VCaP (cell line): ENCODE data around the gene C9orf43.

Experiments used
- H3K27ac ChIP-seq: fragments of 450-650 bp; 2 replicates; pipeline ENCODE4 v1.5.1; 2017
- TF ChIP-seq, protein P1 (sequence below): fragments of 450-650 bp; conservative IDR thresholded peaks from 2 replicates; pipeline ENCODE4 v1.5.1; 2017; ENCODE audit warnings: mild to moderate bottlenecking, moderate library complexity

C9orf43 gene

DNA sequence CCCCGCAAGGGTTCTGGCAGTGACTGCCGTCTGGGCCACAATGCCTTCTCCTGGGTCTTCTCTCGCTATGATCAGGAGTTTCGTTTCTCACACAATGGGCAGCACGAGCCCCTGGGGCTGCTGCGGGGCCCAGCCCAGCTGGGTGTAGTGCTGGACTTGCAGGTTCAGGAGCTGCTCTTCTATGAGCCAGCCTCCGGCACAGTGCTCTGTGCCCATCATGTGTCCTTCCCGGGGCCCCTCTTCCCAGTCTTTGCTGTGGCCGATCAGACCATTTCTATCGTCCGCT lies 40.7 kb upstream of the C9orf43 start:
- TF ChIP-seq, protein P1, sequence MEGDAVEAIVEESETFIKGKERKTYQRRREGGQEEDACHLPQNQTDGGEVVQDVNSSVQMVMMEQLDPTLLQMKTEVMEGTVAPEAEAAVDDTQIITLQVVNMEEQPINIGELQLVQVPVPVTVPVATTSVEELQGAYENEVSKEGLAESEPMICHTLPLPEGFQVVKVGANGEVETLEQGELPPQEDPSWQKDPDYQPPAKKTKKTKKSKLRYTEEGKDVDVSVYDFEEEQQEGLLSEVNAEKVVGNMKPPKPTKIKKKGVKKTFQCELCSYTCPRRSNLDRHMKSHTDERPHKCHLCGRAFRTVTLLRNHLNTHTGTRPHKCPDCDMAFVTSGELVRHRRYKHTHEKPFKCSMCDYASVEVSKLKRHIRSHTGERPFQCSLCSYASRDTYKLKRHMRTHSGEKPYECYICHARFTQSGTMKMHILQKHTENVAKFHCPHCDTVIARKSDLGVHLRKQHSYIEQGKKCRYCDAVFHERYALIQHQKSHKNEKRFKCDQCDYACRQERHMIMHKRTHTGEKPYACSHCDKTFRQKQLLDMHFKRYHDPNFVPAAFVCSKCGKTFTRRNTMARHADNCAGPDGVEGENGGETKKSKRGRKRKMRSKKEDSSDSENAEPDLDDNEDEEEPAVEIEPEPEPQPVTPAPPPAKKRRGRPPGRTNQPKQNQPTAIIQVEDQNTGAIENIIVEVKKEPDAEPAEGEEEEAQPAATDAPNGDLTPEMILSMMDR, result no peak
- no peak overlapping the region for H3K27ac ChIP-seq

DNA sequence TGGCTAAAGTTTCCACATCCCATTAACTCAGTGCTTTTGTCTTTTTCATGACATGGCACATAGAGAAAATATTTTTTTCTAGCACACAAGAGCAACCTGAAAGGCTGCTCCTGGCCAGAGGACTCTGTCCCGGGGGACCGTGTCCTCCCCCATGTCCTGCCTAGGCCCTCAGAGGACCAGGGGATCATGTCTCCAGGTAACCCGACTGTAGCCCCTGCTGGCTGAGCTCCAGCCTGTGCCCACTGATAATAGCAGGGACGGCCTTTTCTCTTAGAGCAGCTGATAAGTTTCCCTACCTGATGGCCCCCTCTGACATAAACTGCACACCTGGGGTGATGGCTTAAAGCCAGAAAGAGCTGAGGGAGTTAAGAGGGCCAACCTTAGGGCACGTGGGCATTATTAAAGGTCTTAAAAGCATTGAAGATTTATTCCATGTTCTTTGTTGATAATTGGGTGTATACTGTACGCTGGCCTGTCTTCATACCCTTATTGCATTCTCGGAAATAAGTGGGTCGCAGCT lies 39.7 kb upstream of the C9orf43 start:
- TF ChIP-seq, protein P1, result no peak
- H3K27ac ChIP-seq, result no peak overlapping the region

DNA sequence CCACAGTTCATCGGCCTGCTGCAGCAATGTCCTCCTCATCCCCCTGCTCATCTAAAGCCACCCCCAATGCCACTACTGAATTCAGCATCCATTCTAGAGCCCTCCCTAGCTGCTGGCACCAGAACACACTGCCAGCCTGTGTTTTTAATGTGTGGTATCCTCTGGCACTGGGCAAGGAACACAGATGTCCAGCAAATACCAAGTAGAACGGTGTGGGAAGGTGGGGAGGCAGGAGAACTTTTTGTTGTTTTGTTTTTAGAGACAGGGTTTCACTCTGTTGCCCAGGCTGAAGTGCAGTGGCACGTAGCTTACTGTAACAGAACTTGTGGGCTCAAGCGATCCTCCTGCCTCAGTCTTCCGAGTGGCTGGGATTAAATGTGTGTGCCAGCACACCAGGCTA lies 38.5 kb upstream of the C9orf43 start:
- TF ChIP-seq, protein P1, result no peak
- no peak overlapping the region for H3K27ac ChIP-seq

DNA sequence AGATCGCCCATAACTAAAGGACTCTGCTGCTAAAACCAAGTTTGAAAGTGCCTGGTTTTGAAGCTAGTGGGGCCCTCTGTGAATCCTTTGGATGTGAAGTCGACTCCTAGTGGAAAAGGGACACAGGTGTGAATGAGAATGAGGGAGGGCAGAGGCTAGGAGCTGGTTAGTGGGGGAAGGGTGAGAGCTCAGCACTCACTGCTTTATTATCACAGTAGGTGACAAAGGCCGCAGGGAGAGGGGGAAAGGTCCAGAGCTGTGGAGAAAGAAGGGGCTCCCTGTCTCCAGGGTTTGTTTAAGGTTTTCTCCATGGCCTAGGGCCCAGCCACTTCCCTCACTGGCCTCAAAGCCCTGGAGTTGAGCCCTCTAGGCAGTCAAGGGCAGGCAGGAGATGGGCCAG lies 37.3 kb upstream of the C9orf43 start:
- H3K27ac ChIP-seq, result no peak overlapping the region
- TF ChIP-seq, protein P1, result no peak

DNA sequence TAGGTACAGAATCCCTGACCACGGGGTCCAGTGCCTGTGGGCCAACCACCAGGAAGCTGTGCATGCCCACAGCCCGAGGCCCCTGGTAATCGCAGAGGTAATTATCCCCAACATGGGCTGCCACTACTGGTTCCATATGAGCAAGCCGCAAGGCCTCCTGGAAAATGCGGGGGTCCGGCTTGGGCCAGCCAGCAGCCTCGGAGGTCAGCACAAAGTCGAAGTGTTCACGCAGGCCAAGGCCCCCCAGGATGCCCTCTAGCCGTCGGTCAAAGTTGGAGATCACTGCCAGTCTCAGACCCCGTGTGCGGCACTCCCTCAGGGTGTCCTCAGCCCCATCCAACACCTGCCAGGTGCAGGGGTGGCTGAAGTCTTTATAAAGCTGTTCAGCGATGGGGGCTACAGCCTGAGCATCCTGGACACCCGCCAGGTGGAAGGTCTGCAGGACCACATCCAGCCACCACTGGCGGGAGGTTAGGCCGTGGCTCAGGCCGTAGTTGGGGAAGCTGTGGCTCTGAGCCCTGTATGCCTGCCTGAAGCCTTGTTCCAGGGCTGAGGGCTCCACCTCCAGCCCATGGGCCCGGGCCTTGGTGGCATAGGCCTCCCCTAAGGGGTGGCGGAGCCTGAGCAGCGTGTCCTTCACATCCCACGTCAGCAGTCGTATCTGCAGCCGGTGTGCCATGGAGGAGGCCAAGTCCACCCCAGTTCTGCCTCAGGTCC lies 36.7 kb upstream of the C9orf43 start:
- H3K27ac ChIP-seq, result no peak overlapping the region
- TF ChIP-seq, protein P1, result no peak

DNA sequence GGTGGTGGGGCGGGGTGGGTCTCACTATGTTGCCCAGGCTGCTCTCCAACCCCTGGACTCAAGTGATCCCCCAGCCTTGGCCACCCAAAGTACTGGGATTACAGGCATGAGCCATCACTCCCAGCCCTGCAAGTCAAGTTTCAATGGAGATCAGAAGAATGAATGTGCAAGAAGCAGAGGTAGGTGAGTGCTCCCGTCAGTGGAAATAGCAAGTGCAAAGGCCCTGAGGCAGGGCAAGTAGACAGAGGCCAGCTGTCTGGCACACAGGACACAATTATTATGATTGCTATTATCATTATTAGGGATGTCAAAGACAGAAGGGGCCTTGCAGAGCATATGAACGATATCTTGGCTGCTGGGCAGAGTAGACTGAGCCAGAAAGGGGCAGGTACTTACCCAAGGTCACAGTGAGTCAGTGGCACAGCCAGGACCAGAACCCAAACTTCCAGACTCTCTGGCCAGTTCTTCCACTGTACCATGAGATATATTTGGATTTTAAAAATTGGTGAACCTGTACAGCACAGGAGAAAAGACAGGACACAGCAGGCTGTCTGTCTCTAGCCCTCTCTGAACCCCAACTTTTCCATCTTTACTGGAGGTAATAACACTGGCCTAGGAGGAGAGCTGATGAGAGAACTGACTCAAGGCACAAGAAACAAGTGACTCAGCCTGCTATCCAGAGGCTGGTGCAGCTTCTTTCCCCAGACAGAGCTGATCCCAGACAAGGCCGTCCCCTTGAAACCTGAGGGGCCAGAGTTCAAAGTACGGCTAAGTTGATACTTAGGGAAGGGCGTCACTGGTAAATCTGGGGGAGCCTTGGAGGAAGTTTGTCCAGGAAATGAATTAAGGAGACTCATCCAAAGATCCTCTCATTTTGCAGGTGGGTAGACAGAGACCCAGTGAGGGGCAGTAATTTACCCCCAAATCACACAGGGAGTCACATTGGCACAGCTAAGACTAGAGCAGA lies 35.2 kb upstream of the C9orf43 start:
- TF ChIP-seq, protein P1, result no peak
- H3K27ac ChIP-seq, result peak overlapping the region; percentile 86; the same call in 1 of the 2 replicates
